Eye (tissue), 1 donor: ENCODE measurements around the gene CAPG.

Source experiments
- DNase-seq: peaks from one replicate; pipeline ENCODE4 v3.0.0-alpha.2; 2015

CAPG gene

DNA sequence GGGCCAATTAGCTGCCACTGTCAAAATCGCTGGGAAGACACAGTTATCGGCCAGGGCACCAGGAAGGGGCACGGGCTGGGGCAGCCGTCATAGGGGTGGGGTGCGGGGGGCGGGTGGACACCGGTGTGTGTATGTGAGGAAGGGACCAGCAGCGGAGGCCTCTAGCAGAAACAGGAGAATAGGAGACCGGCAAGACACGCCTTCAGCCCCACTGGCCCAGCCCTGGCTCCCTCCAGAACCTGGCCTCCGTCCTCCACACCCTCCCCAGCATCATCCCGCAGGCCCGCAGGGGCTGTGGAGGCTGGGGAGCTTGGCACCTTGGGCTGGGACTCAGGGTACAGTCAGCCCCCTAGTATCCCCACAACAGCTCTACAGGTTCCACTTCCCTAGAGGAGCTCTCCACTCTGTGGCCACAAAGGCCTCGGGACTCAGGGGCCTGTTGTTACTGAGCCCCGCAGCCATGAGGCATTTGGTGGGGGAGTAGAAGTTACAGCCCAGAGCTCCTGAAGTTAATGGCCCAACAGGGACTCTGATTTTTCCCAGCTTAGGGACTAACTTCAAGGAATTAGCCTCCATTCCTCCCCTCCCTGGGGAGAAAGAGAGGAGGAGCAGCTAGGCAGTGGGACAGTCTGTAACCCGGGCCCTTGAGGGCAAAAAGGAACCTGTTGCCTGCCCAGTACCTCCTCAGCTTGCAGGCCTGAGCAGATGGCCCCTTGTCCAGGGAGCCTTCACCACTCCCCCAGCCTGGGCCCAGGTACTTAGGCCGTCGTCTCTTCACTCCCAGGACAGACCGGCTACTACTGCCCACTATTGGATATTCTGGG is 28.2 kb upstream of the CAPG start:
- DNase-seq = peak; percentile 73

GRCh38 chr2:85437488-85438200 is 27.5 kb upstream of the CAPG start:
- DNase-seq = peak; percentile 93

GRCh38 chr2:85436836-85437487 is 26.8 kb upstream of the CAPG start:
- DNase-seq = no peak

DNA sequence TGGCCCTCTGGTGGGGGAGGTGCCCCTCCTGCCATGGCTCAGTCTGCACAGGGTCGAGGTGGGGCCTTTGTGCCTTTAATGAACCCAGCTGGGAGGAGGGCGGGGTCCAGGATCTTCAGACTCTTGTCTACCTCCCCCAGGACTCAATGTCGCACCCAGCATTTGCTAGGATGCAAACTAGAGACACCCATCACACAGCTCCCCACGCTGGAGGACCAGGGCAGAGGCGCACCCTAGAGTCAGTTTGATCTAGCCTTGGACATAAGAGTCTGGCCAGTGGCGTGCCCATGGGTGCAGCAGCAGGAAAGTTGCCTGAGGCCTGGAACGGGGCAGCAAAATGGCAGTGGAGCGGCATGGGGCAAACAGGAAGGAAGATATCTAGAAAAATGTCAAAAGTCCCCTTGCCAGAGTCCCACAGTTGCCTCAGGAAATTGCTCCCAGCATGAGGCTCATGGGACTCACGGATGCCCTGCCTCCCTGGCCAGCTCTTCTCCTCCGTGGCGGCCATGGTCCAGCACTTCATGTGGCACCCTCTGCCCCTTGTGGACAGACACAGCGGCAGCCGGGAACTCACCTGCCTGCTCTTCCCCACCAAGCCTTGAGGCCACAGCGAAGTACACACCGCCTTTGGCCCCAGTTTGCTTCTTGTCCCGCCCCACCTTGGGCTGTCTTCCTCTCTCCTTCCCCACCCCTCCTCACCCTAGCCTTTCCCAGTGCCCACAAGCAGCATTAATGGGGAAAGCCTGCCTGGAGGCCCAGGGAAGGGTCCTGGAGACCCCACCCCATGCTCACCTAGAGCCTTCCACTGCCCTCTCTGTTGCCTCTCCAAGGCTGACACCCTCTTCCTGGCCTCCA is 26.0 kb upstream of the CAPG start:
- DNase-seq = no peak

GRCh38 chr2:85435220-85435958 is 25.2 kb upstream of the CAPG start:
- peak; percentile 56 for DNase-seq

DNA sequence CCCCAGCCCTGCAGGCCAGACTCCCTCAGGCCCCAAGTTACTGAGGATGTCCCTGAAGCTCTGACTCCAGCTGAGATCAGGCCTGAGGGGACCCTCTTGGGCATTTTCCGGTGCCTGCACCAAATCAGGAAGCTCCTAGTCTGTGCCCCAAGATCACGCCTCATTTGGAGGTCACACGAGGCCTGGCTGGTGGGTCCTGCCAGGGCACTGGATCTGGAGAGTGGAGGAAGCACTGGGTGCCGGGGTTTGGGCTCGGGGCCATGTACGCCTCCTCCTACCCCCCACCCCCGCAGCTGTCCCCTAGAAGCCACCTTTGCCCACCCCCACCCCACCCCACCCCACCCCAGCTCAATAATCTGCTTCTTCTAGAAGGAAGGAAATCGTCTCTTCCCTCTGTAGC is 24.5 kb upstream of the CAPG start:
- DNase-seq = no peak

- DNase-seq = peak; percentile 79
These were observed 23.4 kb upstream of the CAPG start for GRCh38 chr2:85433511-85434089.

- no peak for DNase-seq
These were observed 21.5 kb upstream of the CAPG start for GRCh38 chr2:85431570-85432205.

- peak; percentile 94 for DNase-seq
These were observed 20.8 kb upstream of the CAPG start for GRCh38 chr2:85430752-85431569.

- DNase-seq = no peak
These were observed 19.7 kb upstream of the CAPG start for GRCh38 chr2:85429924-85430289.

- DNase-seq = no peak
These were observed 19.2 kb upstream of the CAPG start for GRCh38 chr2:85429213-85429923.

DNA sequence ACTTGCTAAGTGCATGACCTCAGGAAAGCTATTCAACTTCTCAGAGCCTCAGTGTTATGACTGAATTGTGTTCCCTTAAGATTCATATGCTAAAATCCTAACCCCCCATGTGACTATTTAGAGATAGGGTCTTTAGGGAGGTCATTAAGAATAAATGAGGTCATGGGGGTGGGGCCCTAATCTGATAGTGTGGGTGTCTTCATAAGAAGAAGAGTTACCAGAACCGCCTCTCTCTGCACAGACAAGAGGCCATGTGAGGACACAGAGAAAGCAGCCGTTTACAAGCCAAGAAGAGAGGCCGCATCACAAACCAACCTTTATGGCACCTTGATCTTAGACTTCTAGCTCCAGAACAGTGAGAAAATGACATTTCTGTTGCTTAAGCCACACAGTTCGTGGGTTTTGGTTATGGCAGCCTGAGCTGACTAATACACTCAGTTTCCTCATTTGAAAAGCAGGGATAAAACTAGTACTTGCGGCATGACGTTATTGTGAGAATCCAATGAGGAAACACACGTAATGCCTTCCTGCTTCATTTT is 18.2 kb upstream of the CAPG start:
- DNase-seq = no peak

DNA sequence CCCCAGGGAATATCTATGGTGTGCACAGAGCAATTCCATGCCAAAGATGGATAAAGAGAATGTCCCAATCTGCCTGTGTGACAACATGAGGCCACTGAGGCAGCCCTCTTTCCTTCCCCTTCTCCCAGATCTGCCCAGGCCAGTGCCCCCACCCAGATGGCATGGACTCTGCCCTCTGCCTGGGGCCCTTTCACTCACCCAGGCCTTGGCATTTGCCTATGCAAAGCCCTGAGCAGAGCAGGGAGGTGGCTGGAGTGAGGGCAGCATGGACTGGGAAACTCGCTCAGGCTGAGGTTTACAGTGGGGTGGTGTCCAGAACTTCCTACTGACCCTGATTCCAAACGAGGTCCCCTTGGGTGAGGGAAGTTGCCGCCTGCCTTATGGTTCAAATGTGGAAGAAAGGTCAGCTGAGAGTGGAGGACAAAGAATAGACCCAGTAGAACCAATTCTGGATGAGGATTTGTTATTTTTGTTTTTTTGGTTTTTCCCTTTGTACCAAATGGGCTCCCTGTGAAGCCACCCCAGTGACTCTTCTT is 17.2 kb upstream of the CAPG start:
- DNase-seq = no peak

DNA sequence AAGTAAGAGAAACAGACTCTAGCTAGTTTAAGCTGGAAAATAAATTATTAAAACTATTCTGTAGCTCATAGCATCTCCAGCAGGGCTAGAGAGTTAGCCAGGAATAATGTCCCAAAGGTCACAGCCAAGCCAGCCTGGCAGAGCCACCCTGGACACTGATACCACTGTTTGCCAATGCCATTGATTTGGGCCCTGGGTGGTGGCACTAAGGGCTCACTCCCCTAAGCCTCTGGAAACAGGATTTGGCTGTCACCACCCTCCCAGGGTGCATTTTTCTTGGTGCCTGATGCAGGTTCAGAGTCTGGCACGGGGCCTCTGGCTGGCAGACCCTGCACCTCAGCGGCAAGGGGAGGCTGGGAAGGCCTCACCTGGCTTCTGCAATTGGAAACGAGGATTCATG is 15.4 kb upstream of the CAPG start:
- no peak for DNase-seq

DNA sequence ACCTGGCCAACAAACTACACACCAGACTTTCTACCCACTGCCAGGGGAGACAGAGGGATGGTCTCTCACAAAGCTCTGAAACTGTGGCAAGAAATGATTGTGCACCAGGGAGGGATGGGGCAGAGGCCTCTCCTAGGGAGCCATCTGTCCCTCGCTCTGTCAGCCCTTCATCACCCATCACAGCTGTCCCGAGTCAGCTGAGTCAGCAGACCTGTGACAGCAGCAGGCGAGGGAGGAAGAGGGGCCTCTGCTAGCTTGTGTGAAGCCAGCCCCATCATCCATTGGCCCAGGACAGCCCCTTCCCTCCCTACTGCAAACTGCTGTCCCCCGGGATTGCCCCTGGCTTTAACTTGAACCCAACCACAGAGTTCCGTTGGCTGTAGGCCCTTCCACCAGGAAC is 13.4 kb upstream of the CAPG start:
- peak; percentile 64 for DNase-seq

GRCh38 chr2:85422072-85422457 is 11.9 kb upstream of the CAPG start:
- DNase-seq = no peak

DNA sequence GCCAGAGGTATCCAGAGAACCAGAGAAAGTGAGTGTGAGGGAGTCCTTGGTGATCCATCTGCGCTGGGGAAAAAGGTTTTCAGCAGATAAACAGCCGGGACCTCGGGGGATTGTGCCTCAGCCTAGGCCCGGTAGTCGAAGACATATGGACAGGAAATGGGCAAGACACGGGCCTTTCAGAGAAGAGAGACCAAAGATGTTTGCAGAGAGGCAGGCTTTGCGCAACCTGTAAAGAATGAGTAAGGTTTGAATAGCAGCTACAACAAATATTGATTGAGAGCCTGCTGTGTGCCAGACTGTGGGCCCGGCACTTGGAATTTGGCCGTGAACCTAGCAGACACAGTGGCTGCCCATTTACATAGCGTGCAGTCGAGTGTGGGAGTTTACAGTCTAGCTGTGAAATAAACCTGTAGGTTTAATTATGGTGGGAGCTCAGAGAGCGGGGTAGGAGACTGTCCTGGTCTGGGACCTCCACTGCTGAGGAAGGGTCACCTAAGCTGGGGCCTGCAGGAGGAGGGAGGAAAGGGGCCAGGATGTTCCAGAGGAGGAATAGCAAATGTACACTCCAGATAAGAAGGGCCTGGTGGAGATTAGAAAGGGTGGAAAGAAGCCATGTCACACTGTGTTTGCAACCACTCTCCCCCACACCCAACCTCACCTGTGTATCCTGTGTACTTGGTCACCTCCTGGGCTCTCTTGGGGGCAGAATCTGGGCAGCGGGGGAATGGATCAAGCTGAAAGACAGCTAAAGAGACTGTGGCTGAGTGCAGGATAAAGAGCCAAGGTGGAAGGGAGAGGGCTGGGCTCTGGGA is 11.3 kb upstream of the CAPG start:
- no peak for DNase-seq

- peak; percentile 97 for DNase-seq
These were observed 10.5 kb upstream of the CAPG start for GRCh38 chr2:85420536-85421259.
